GM19328 (cell line): ENCODE measurements around the gene CYTH4.

Source experiments
- ATAC-seq: cut with Tn5 transposase; IDR thresholded peaks from one replicate; pipeline ENCODE4 v1.9.1; 2021; ENCODE audit warnings: mild to moderate bottlenecking, moderate library complexity; ENCODE audit not compliant: unreplicated experiment

CYTH4 gene

GRCh38 chr22:37288521-37288920, 6.2 kb downstream of the CYTH4 start:
- ATAC-seq, result no peak

- ATAC-seq, result no peak
These were observed 6.9 kb downstream of the CYTH4 start for GRCh38 chr22:37289156-37289735.

GRCh38 chr22:37290737-37291136, 8.4 kb downstream of the CYTH4 start:
- ATAC-seq, result no peak

DNA sequence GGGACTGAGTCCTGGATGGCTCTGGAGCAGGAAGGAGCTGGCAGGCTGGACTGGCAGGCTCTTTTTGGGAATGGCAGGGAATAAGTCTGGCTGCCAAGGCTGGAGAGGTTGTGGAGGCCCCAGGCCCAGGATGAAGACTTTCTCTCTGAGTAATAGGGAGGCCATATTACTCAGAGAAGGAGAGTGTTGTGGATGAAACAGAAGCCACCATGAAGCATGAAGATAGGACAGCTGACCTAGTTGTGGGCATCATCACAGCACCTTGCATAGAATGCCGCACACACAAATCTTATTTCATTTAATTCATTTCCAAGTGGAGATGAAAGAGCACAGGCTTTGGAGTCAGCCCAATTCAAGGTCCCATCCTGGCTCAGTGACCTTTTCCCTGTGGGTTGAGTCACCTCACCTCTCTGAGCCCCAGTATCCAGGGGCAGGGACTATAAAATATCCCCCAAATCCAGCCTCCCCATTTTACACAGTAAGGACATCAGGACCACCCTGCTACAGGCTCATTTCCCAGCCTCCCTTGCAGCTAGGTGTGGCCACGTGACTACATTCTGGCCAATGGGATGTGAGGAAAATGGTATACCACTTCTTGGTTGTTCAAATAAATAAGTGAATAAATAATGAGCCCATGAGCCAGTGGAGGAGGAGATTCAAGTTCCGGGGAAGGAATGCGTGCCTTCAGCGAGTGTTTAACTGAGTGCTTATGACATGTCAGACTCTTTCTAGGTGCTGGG, 9.4 kb downstream of the CYTH4 start:
- no peak for ATAC-seq

DNA sequence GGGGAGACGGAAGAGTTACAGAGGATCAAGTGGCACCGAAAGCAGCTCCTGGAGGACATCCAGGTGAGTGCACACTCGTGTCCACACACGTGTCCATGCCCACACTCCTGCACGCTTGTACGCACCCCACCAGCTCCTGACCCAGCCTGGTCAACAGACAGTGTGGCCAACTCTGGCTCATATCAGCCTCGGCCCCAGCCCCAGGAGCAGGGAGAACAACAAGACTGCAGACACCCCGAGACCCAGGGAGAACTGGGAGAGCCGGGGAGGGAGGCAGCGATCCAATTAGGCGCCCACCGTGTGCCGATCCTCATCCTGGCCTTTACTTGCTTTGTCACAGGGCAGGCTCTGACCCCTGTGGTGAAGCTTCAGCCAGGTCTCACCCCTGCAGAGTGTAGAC, 10.3 kb downstream of the CYTH4 start:
- ATAC-seq, result no peak

- no peak for ATAC-seq
These were observed 10.9 kb downstream of the CYTH4 start for GRCh38 chr22:37293172-37293571.

DNA sequence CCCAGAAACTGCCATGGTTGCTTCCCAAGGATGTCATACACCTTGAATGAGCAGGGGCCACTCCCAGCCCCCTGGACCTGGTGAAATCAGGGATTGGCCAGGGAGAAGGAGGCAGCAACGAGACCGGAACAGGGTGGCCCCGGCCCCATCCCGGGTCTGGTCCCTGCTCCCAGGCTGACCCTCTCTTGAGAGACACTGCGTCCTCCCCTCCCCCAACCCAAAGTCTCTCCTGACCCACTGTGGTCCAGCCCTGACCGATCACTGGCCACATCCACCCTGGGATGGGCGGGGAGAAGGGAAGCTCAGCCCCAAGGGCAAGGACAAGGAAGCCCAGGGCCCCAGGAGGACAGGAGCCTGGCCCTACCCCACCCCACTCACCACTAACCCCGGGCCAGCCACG, 12.4 kb downstream of the CYTH4 start:
- ATAC-seq, result no peak

DNA sequence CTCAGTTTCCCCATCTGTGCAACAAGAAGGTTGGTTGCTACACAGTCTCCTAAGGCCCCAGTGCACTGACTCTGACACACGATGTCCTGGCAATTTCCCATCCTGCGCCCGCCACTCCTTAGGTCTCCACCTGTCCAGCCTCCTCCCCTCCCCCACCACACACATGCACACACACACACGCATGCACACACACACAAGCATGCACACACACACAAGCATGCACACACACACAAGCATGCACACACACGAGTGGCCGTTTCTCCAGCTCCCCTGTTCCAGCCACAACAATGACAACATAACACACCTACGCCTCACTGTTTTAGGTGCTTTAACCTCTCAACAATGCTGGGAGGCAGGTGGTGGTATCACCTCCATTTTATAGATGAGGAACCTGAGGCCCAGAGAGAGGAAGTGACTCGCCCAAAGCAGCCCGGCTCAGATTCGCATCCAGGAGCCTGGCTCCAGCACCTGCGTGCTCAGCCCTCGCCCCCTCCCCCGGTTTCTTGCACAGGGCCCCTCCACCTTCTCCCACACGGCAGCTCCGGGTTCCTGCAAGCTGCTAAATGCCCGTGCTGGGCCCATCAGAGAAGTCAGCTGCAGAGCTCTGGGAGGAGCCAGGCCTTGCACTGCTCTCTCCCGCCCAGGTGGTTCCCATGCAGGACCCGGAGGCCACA, 13.0 kb downstream of the CYTH4 start:
- no peak for ATAC-seq

- no peak for ATAC-seq
These were observed 13.6 kb downstream of the CYTH4 start for GRCh38 chr22:37295946-37296345.

DNA sequence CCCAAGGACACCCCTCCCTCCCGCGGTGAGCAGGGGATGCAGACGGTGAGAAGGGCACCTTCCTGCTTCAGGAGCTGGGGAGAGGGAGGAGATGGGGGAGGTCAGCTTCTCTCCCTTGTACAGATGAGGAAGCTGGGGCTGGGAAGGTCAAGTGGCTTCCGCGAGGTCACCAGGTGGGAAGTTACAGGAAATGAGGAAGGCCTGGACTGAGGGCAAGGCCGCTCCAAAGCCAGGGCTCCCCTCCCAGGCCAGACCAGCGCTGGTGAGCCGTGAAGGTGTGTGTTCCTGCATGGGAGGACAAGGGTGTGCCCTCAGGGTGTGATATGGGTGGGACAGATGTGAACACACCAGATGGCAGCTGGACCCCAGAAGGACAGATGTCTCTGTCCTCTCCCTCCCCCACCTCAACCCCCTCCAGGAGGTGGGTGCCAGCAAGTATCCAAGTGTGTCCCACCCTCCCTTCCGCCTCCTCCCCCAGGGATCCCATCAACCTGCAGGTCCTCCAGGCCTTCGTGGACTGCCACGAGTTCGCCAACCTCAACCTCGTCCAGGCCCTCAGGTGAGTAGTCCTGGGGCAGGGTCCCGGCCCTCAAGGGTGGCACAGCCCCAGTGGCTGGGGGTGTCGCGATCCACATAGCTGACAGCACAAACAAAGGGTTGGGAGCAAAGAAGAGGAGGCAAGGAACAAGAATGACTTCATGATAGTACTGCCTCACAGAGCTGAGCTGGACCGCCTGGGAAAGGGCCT, 16.6 kb downstream of the CYTH4 start:
- no peak for ATAC-seq

GRCh38 chr22:37299969-37300509, 17.7 kb downstream of the CYTH4 start:
- ATAC-seq, result no peak

- ATAC-seq, result no peak
These were observed 18.3 kb downstream of the CYTH4 start for GRCh38 chr22:37300551-37301017.

DNA sequence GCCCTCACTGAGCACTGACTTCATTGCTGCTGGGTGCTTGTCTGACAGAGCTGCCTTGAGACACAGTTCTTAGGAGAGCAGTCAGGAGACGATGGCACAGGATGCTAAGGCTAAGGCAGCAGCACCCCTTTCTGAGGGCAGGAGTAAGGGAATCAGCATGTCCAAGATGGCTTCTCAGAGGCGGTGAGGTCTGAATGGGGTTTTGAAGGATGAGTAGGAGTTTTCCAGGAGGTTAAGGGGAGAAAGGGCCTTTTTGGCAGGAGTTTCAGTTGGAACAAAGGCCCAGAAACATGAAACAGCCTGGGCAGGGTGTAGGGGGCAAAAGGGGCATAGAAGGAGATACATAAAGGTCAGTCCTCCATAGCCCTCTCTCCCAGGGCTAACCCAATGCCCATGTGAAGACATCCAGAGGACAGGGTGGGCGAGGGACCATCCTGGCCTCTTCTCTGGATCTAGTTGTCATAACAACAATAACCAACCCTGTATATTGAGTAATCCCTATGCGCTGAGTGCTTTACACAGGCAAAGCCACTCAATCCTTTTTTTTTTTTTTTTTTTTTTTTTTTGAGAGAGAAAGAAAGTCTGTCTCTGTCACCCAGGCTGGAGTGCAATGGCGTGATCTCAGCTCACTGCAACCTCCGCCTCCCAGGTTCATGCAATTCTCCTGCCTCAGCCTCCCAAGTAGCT, 19.0 kb downstream of the CYTH4 start:
- ATAC-seq, result no peak

DNA sequence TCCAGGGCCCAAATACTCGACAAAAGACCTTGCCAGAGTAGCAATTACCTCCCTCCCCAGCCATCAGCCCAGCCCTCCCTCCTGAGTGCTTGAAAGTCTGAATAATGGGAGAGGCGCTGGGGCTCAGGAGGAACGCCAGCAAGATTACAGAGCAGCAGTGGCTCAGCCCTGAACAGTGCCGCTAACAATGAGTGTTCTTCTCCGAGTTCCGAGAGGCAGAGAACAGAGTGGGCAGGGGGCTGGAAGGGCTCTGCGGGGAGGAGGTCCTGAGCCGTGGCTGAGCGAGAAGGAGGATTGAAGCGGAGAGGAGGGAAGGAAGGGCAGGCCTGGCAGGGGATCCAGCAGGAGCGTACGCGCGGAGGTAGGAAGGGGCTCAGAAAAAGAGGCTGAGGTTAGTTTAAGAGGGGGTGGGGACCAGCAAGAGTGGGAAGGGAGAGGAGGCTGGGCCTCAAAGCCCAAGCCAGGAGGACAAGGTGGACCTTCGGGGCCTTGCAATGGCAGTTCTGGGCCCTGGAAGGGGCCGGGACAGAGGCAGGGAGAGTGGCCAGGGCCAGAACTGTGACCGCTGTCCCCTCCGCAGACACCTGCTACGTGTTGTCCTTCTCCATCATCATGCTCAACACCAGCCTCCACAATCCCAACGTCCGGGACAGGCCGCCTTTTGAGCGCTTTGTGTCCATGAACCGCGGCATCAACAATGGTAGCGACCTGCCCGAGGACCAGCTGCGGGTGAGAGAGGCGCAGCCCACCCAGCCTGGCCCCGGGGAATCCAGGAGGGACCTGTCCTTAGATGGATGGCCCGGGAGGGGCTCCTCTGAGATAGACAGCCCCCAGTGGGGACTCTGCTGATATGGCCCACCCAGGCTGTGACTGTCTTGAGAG, 20.6 kb downstream of the CYTH4 start:
- no peak for ATAC-seq

GRCh38 chr22:37303821-37304274, 21.5 kb downstream of the CYTH4 start:
- no peak for ATAC-seq

GRCh38 chr22:37304595-37305343, 22.5 kb downstream of the CYTH4 start:
- no peak for ATAC-seq

GRCh38 chr22:37305887-37306286, 23.6 kb downstream of the CYTH4 start:
- ATAC-seq, result no peak

- ATAC-seq, result no peak
These were observed 24.2 kb downstream of the CYTH4 start for GRCh38 chr22:37306494-37306829.
